ENCODE data around the gene NLGN1. TPM values are rescaled to one million over a fixed set of nuclear protein-coding genes. Genes with fewer than 3 reads are reported as not detected.

The NLGN1 gene
- total RNA-seq, 1 experiment from 2014 or later, result not detected

DNA sequence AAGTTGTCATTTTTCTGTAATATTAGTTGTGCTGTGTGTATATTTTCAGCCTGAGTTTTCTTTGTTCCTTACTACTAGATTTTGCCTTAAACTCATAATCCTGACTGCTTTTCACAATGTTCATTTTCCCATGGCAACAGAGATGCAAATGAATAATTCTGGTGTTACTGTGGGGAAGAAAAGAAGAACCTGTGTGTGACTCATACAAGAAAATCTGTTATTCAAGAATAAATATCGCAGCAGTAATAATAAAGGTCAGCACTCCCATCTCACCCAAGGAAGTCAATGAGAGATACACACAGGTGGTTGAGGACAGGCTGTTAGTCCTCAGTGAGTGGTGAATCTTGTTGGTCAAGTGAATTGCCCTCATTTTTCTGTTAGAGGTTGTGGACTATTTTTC lies 805.0 kb downstream of the NLGN1 start:
- H3K4me2 ChIP-seq (ENCODE audit: low read length), result no peak overlapping the region
- RAD21 ChIA-PET (ENCODE audit: low non-redundant PET in 1 of 2, low total read pairs in 2 of 2, uncharacterized antibody in 2 of 2, unreplicated experiment in 2 of 2), result no interaction called here
- no peak overlapping the region for H2AFZ ChIP-seq (ENCODE audit: low read depth, low read length, poor library complexity, severe bottlenecking)
- H3K9me2 ChIP-seq (ENCODE audit: insufficient read depth), result no peaks in the 10 kb centered on the region
- no peaks in the 10 kb centered on the region for H3K36me3 ChIP-seq (ENCODE audit: control insufficient read depth in 1 of 2, insufficient read depth in 2 of 2, low read length in 2 of 2)
- intact Hi-C loops (cut with micrococcal nuclease), result no loop called here
- no peaks in the 10 kb centered on the region for H3K9me3 ChIP-seq (ENCODE audit: control insufficient read depth in 1 of 2, insufficient read depth in 1 of 2, low read depth in 1 of 2, low read length in 2 of 2)
- no peak overlapping the region for H3K27ac ChIP-seq (ENCODE audit: low read depth, low read length)
- no peaks in the 10 kb centered on the region for H3K4me1 ChIP-seq (ENCODE audit: control insufficient read depth in 1 of 2, insufficient read depth in 2 of 2, low read length in 2 of 2)
- no peaks in the 10 kb centered on the region for H3K27me3 ChIP-seq (ENCODE audit: insufficient read depth, low read length)
- BruUV-seq (replicated peaks), result no TSS peak
- CTCF ChIA-PET, result no interaction called here
- H3K4me3 ChIP-seq (replicated peaks in 1 of 2; ENCODE audit: low read depth in 1 of 2, low read length in 2 of 2), result no peak overlapping the region
- DNase-seq (ENCODE audit: low read depth, low spot score) (no peak), ATAC-seq (no peak)
- no peaks in the 10 kb centered on the region for H3K79me2 ChIP-seq (ENCODE audit: insufficient read depth, low read length)
- no peak overlapping the region for H3K9ac ChIP-seq (ENCODE audit: low read length)
- no peaks in the 10 kb centered on the region for H4K20me1 ChIP-seq (ENCODE audit: insufficient read depth)
- TF ChIP-seq RAD21 (IDR thresholded peaks at IDR 0.05; ENCODE audit: low read depth), result no peak
- TF ChIP-seq CEBPB (IDR thresholded peaks at IDR 0.05; ENCODE audit: low read depth), result no peak
- TF ChIP-seq, protein P1, sequence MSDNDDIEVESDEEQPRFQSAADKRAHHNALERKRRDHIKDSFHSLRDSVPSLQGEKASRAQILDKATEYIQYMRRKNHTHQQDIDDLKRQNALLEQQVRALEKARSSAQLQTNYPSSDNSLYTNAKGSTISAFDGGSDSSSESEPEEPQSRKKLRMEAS (IDR thresholded peaks at IDR 0.05), result no peak
- TF ChIP-seq, protein P2, sequence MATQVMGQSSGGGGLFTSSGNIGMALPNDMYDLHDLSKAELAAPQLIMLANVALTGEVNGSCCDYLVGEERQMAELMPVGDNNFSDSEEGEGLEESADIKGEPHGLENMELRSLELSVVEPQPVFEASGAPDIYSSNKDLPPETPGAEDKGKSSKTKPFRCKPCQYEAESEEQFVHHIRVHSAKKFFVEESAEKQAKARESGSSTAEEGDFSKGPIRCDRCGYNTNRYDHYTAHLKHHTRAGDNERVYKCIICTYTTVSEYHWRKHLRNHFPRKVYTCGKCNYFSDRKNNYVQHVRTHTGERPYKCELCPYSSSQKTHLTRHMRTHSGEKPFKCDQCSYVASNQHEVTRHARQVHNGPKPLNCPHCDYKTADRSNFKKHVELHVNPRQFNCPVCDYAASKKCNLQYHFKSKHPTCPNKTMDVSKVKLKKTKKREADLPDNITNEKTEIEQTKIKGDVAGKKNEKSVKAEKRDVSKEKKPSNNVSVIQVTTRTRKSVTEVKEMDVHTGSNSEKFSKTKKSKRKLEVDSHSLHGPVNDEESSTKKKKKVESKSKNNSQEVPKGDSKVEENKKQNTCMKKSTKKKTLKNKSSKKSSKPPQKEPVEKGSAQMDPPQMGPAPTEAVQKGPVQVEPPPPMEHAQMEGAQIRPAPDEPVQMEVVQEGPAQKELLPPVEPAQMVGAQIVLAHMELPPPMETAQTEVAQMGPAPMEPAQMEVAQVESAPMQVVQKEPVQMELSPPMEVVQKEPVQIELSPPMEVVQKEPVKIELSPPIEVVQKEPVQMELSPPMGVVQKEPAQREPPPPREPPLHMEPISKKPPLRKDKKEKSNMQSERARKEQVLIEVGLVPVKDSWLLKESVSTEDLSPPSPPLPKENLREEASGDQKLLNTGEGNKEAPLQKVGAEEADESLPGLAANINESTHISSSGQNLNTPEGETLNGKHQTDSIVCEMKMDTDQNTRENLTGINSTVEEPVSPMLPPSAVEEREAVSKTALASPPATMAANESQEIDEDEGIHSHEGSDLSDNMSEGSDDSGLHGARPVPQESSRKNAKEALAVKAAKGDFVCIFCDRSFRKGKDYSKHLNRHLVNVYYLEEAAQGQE (IDR thresholded peaks at IDR 0.05; ENCODE audit: low read depth), result no peak
- POLR2A ChIA-PET, result no interaction called here

DNA sequence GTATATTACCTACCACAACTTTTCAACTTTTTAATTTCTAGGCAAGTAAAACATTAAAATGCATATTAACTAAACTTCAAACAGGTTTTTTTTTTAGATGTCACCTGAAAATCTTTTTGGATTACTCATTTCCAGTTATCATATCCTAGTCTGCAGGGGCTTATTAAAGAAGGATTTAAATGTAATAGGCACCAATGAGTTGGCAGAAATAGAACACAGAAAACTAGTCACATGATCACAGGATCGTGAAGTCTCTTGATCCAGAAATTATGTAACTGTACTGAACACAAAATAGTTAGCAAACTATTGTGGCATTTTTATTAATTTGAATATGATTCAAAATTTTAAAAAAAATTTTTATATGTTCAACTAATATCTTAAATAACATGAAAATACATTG lies 807.2 kb downstream of the NLGN1 start:
- H3K9me2 ChIP-seq (ENCODE audit: insufficient read depth), result no peaks in the 10 kb centered on the region
- 0 out of 4 replicates have a peak, but pooled peaks cover 0 to 2% of the 10 kb centered on the region in 2 experiments for H3K4me1 ChIP-seq (ENCODE audit: control insufficient read depth in 1 of 2, insufficient read depth in 2 of 2, low read length in 2 of 2)
- no peak overlapping the region for H3K27ac ChIP-seq (ENCODE audit: low read depth, low read length)
- DNase-seq (ENCODE audit: low read depth, low spot score) (no peak), ATAC-seq (no peak)
- ChIA-PET CTCF (no interaction called here), RAD21 (ENCODE audit: low non-redundant PET in 1 of 2, low total read pairs in 2 of 2, uncharacterized antibody in 2 of 2, unreplicated experiment in 2 of 2) (no interaction called here), POLR2A (no interaction called here)
- H3K9me3 ChIP-seq (ENCODE audit: control insufficient read depth in 1 of 2, insufficient read depth in 1 of 2, low read depth in 1 of 2, low read length in 2 of 2), result no peaks in the 10 kb centered on the region
- no peaks in the 10 kb centered on the region for H3K27me3 ChIP-seq (ENCODE audit: insufficient read depth, low read length)
- no peak overlapping the region for H3K9ac ChIP-seq (ENCODE audit: low read length)
- no peak overlapping the region for H3K4me3 ChIP-seq (replicated peaks in 1 of 2; ENCODE audit: low read depth in 1 of 2, low read length in 2 of 2)
- no peak overlapping the region for H3K4me2 ChIP-seq (ENCODE audit: low read length)
- TF ChIP-seq ZFX (IDR thresholded peaks at IDR 0.05) (no peak), CBX3 (IDR thresholded peaks at IDR 0.05; ENCODE audit: low read depth) (no peak)
- no peak overlapping the region for H2AFZ ChIP-seq (ENCODE audit: low read depth, low read length, poor library complexity, severe bottlenecking)
- no peaks in the 10 kb centered on the region for H4K20me1 ChIP-seq (ENCODE audit: insufficient read depth)
- H3K79me2 ChIP-seq (ENCODE audit: insufficient read depth, low read length), result no peaks in the 10 kb centered on the region
- intact Hi-C loops (cut with micrococcal nuclease), result no loop called here
- no TSS peak for BruUV-seq (replicated peaks)
- no peaks in the 10 kb centered on the region for H3K36me3 ChIP-seq (ENCODE audit: control insufficient read depth in 1 of 2, insufficient read depth in 2 of 2, low read length in 2 of 2)
